Measurements from ENCODE around the gene MAD1L1. TPM values are rescaled to one million over a fixed set of nuclear protein-coding genes. Genes with fewer than 3 reads are reported as not detected.

MAD1L1 gene
- total RNA-seq, 1 experiment from 2014 or later, result 38.5 TPM

DNA sequence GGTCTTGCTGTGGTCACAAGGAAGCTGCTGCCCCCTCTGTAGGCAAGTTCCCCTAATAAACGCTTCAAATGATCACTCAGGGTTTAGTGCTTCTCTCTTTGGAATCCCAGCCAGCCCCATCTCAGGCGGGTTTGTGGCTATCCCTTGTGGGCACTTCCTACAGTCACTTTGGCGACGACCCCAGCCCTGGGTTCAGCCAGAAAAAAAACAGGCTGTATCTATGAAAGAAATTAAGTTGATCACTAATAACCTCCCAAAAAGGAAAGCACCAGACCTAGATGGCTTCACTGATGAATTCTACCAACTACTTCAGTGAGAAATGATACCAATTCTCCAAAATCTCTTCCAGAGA, 208.2 kb downstream of the MAD1L1 start:
- peaks cover 13 to 30% of the 10 kb centered on the region in 2 experiments; a peak in 3 of 4 replicates for H3K9me3 ChIP-seq (ENCODE audit: control insufficient read depth in 1 of 2, insufficient read depth in 1 of 2, low read depth in 1 of 2, low read length in 2 of 2)
- intact Hi-C loops (cut with micrococcal nuclease), result loop anchor here (10.0 kb wide), 1 partner anchor 50 kb away; no protein-coding TSS in a partner anchor
- no peaks in the 10 kb centered on the region for H3K9me2 ChIP-seq (ENCODE audit: insufficient read depth)
- no TSS peak for BruUV-seq (replicated peaks)
- no peak for DNase-seq (ENCODE audit: low read depth, low spot score)
- no peak for TF ChIP-seq ZFX (IDR thresholded peaks at IDR 0.05)
- TF ChIP-seq SRF (IDR thresholded peaks at IDR 0.05; ENCODE audit: low read depth), result no peak
- TF ChIP-seq CEBPB (IDR thresholded peaks at IDR 0.05; ENCODE audit: low read depth), result no peak
- TF ChIP-seq JUND (IDR thresholded peaks at IDR 0.05), result no peak
- no peak for TF ChIP-seq EGR1 (IDR thresholded peaks at IDR 0.05; ENCODE audit: low read depth)
- TF ChIP-seq YY1 (IDR thresholded peaks at IDR 0.05; ENCODE audit: extremely low read depth, insufficient replicate concordance, low read depth, low read length), result no peak
- TF ChIP-seq POLR2A (IDR thresholded peaks at IDR 0.05; ENCODE audit: borderline replicate concordance, extremely low read depth, insufficient read depth, insufficient read length), result no peak
- ChIA-PET POLR2A (no interaction called here), RAD21 (ENCODE audit: low non-redundant PET in 1 of 2, low total read pairs in 2 of 2, uncharacterized antibody in 2 of 2, unreplicated experiment in 2 of 2) (no interaction called here), CTCF (no interaction called here)
- peaks cover 0 to 7% of the 10 kb centered on the region in 2 experiments; a peak in 1 of 4 replicates for H3K36me3 ChIP-seq (ENCODE audit: control insufficient read depth in 1 of 2, insufficient read depth in 2 of 2, low read length in 2 of 2)
- H3K27ac ChIP-seq (ENCODE audit: low read depth, low read length), result no peak overlapping the region
- peaks cover 3% of the 10 kb centered on the region; the same call in 1 of the 2 replicates for H3K79me2 ChIP-seq (ENCODE audit: insufficient read depth, low read length)
- no peaks in the 10 kb centered on the region for H3K27me3 ChIP-seq (ENCODE audit: insufficient read depth, low read length)
- ATAC-seq, result no peak
- H2AFZ ChIP-seq (ENCODE audit: low read depth, low read length, poor library complexity, severe bottlenecking), result no peak overlapping the region
- no peak overlapping the region for H3K4me2 ChIP-seq (ENCODE audit: low read length)
- no peak overlapping the region for H3K9ac ChIP-seq (ENCODE audit: low read length)
- H3K4me1 ChIP-seq (ENCODE audit: control insufficient read depth in 1 of 2, insufficient read depth in 2 of 2, low read length in 2 of 2), result peaks cover 0 to 9% of the 10 kb centered on the region in 2 experiments; a peak in 2 of 4 replicates
- no peaks in the 10 kb centered on the region for H4K20me1 ChIP-seq (ENCODE audit: insufficient read depth)
- H3K4me3 ChIP-seq (replicated peaks in 1 of 2; ENCODE audit: low read depth in 1 of 2, low read length in 2 of 2), result no peak overlapping the region

DNA sequence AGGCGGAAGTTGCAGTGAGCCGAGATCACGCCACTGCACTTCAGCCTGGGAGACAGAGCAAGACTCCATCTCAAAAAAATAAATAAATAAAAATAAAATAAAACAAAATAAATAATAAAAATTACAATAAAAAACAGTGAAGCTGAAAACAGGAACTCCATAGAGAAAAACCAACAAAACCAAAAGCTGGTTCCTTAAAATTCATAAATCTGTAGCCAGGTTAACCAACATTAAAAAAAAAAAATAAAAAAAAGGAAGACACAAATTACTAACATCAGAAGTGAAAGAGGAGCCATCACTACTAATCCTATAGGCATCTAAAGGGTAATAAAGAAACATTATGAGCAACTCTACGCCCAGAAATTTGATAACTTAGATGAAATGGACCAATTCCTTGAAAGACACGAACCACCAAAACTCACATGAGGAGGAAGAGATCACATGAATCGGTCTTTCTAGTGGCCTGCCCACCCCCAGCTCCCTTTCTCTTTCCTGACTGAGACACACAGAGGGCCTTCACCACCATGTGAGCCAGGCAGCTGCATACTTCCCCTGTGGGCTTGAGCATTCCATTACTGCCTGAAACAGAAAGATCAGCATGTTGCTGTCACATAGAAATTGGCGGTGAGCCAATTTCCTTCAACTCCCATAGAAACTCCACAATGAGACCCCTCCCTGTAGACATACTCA, 208.7 kb downstream of the MAD1L1 start:
- intact Hi-C loops (cut with micrococcal nuclease), result loop anchor here (10.0 kb wide), 1 partner anchor 51 kb away; no protein-coding TSS in a partner anchor
- DNase-seq (ENCODE audit: low read depth, low spot score), result no peak
- H3K4me1 ChIP-seq (ENCODE audit: control insufficient read depth in 1 of 2, insufficient read depth in 2 of 2, low read length in 2 of 2), result peaks cover 2 to 14% of the 10 kb centered on the region in 2 experiments
- BruUV-seq (replicated peaks), result no TSS peak
- ChIA-PET CTCF (no interaction called here), RAD21 (ENCODE audit: low non-redundant PET in 1 of 2, low total read pairs in 2 of 2, uncharacterized antibody in 2 of 2, unreplicated experiment in 2 of 2) (no interaction called here), POLR2A (no interaction called here)
- H3K4me3 ChIP-seq (replicated peaks in 1 of 2; ENCODE audit: low read depth in 1 of 2, low read length in 2 of 2), result no peak overlapping the region
- H3K4me2 ChIP-seq (ENCODE audit: low read length), result no peak overlapping the region
- H3K9me2 ChIP-seq (ENCODE audit: insufficient read depth), result no peaks in the 10 kb centered on the region
- H3K27ac ChIP-seq (ENCODE audit: low read depth, low read length), result no peak overlapping the region
- ATAC-seq, result no peak
- H4K20me1 ChIP-seq (ENCODE audit: insufficient read depth), result no peaks in the 10 kb centered on the region
- H3K9me3 ChIP-seq (ENCODE audit: control insufficient read depth in 1 of 2, insufficient read depth in 1 of 2, low read depth in 1 of 2, low read length in 2 of 2), result peaks cover 11 to 24% of the 10 kb centered on the region in 2 experiments; a peak in 3 of 4 replicates
- no peak for TF ChIP-seq ZNF274 (IDR thresholded peaks at IDR 0.05; ENCODE audit: low read depth, low read length)
- no peak for TF ChIP-seq SIN3A (IDR thresholded peaks at IDR 0.05; ENCODE audit: low read depth)
- no peak for TF ChIP-seq POLR2A (IDR thresholded peaks at IDR 0.05; ENCODE audit: borderline replicate concordance, extremely low read depth, insufficient read depth, insufficient read length)
- no peak for TF ChIP-seq YY1 (IDR thresholded peaks at IDR 0.05; ENCODE audit: extremely low read depth, insufficient replicate concordance, low read depth, low read length)
- no peak for TF ChIP-seq SRF (IDR thresholded peaks at IDR 0.05; ENCODE audit: low read depth)
- no peak for TF ChIP-seq EGR1 (IDR thresholded peaks at IDR 0.05; ENCODE audit: low read depth)
- no peak for TF ChIP-seq JUND (IDR thresholded peaks at IDR 0.05)
- TF ChIP-seq EZH2 (IDR thresholded peaks at IDR 0.05), result no peak
- no peaks in the 10 kb centered on the region for H3K27me3 ChIP-seq (ENCODE audit: insufficient read depth, low read length)
- peaks cover 3% of the 10 kb centered on the region; the same call in 1 of the 2 replicates for H3K79me2 ChIP-seq (ENCODE audit: insufficient read depth, low read length)
- H3K9ac ChIP-seq (ENCODE audit: low read length), result no peak overlapping the region
- H2AFZ ChIP-seq (ENCODE audit: low read depth, low read length, poor library complexity, severe bottlenecking), result no peak overlapping the region
- H3K36me3 ChIP-seq (ENCODE audit: control insufficient read depth in 1 of 2, insufficient read depth in 2 of 2, low read length in 2 of 2), result peaks cover 0 to 7% of the 10 kb centered on the region in 2 experiments; a peak in 1 of 4 replicates
